NCI-H1092 (cell line): ENCODE measurements around the gene ADAM8.

Experiments used
- DNase-seq: peaks from one replicate; lab custom pipeline; 2025; lab: John Stamatoyannopoulos, UW

ADAM8 gene

GRCh38 chr10:133308421-133309099, 31.9 kb upstream of the ADAM8 start, which contains the start of the genes TUBGCP2 and ZNF511:
TSS of gene TUBGCP2 (minus strand) at chr10:133308872. CDS start at chr10:133302941, 5,931 bp downstream.
TSS of gene ZNF511 (plus strand) at chr10:133308914. CDS start at chr10:133308944, 30 bp downstream.
- peak; percentile 62 for DNase-seq

- DNase-seq: no peak
Observed at GRCh38 chr10:133307776-133308420, 31.2 kb upstream of the ADAM8 start.

- no peak for DNase-seq
Observed at GRCh38 chr10:133306941-133307379, 30.3 kb upstream of the ADAM8 start.

GRCh38 chr10:133306097-133306476, 29.4 kb upstream of the ADAM8 start:
- no peak for DNase-seq

GRCh38 chr10:133303206-133303605, 26.5 kb upstream of the ADAM8 start:
- no peak for DNase-seq

GRCh38 chr10:133302230-133302629, 25.6 kb upstream of the ADAM8 start:
- no peak for DNase-seq

- DNase-seq: no peak
Observed at GRCh38 chr10:133299738-133300137, 23.1 kb upstream of the ADAM8 start.

GRCh38 chr10:133299224-133299623, 22.6 kb upstream of the ADAM8 start:
- DNase-seq: no peak

- no peak for DNase-seq
Observed at GRCh38 chr10:133298466-133298865, 21.8 kb upstream of the ADAM8 start.

- DNase-seq: no peak
Observed at GRCh38 chr10:133297504-133297903, 20.8 kb upstream of the ADAM8 start.

- DNase-seq: no peak
Observed at GRCh38 chr10:133295426-133296320, 19.0 kb upstream of the ADAM8 start.

- DNase-seq: no peak
Observed at GRCh38 chr10:133294189-133294588, 17.5 kb upstream of the ADAM8 start.

- DNase-seq: no peak
Observed at GRCh38 chr10:133293810-133294119, 17.1 kb upstream of the ADAM8 start.

- DNase-seq: no peak
Observed at GRCh38 chr10:133292919-133293809, 16.5 kb upstream of the ADAM8 start.

- no peak for DNase-seq
Observed at GRCh38 chr10:133289761-133290160, 13.1 kb upstream of the ADAM8 start.

- DNase-seq: no peak
Observed at GRCh38 chr10:133287832-133288500, 11.3 kb upstream of the ADAM8 start.

GRCh38 chr10:133286366-133286765, 9.7 kb upstream of the ADAM8 start:
- DNase-seq: no peak

- DNase-seq: no peak
Observed at GRCh38 chr10:133285217-133285616, 8.5 kb upstream of the ADAM8 start.

- DNase-seq: no peak
Observed at GRCh38 chr10:133283931-133284330, 7.3 kb upstream of the ADAM8 start.

- no peak for DNase-seq
Observed at GRCh38 chr10:133282846-133283390, 6.2 kb upstream of the ADAM8 start.
